Activated T-helper 9 cell treated with anti-CD3 and anti-CD28 coated beads, Interleukin-2, amount 50 U/mL, for 16 hours (primary cell): ENCODE measurements around the gene AHCY.
"Not testable (repeated sequence)": the region's sequence is repeated elsewhere in the genome, so short reads cannot be mapped to it uniquely, and the experiment has no call there.

Experiments used
- DNase-seq: peaks from one replicate; pipeline ENCODE4 v3.0.0-alpha.2; 2020; ENCODE audit warnings: low read depth

Gene AHCY

DNA sequence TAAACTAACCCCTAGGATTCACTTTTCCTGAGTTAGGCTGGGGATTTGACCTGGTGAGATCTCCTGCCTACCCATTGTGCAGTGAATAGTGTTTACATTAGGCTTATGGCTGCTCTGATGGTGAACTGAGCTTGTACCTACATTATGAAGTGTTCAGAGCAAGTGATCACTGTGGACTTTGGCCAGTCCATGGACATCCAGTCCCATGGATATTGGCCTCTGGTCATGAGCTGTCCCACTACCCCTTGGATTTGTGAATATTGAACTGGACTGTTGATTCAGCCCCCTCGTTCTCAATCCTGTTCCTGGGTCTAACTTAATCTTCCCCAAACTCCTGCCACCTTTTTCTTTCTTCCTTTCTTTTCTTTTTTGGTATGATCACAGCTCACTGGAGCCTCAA is 48.2 kb downstream of the AHCY start:
- DNase-seq: no peak

DNA sequence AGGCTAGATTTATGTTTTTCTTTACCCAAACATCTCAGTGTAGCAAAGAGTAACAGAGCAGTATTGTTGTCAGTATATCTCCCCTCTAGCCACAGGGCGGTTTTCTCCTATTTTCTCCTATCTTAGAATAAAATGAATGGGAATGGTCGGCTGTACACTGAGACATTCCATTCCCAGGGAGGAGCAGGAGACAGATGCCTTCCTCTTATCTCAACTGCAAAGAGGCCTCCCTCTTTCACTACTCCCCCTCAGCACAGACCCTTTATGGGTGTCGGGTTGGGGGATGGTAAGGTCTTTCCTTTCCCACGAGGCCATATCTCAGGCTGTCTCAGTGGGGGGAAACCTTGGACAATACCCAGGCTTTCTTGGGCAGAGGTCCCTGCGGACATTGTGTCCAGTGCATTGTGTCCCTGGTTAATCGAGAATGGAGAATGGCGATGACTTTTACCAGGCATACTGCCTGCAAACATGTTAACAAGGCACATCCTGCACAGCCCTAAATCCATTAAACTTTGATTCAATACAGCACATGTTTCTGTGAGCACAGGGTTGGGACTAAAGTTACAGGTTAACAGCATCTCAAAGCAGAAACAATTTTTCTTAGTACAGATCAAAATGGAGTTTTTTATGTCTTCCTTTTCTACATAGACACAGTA is 50.6 kb downstream of the AHCY start:
- DNase-seq: not testable (repeated sequence)

DNA sequence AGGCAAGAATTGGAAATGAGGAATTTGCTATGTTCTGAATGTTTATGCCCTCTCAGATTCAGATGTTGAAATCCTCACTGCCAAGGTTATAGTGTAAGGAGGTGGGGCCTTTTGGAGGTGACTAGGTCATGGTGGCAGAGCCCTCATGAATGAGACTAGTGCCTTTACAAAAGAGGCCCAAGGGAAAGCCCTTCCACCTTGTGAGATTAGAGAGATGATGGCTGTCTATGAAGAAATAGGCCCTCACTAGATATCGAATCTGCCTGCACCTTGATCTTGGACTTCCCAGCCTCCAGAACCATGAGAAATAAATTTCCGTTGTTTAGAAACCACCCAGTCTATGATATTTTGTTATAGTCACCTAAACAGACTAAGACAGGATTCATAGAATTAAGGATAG is 51.5 kb downstream of the AHCY start:
- no peak for DNase-seq

DNA sequence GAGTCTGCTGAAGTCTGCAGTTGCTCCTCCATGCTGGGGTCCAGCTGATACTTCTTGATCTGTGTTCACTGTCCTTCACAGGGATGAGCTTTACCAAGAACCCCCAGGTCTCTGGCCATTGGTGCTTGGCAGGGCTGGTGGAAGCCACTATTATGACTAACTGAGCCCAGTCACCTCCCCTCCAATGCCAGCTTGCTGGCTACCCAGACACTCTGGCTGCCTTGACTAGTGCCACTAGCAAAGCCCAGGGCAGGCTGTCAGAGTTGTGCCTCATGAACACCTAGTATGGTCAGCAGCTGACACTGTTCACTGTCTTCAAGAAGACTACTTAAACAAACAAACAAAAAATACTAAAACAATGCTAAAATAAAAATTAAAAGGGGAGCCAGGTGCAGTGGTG is 53.1 kb downstream of the AHCY start:
- DNase-seq: no peak

DNA sequence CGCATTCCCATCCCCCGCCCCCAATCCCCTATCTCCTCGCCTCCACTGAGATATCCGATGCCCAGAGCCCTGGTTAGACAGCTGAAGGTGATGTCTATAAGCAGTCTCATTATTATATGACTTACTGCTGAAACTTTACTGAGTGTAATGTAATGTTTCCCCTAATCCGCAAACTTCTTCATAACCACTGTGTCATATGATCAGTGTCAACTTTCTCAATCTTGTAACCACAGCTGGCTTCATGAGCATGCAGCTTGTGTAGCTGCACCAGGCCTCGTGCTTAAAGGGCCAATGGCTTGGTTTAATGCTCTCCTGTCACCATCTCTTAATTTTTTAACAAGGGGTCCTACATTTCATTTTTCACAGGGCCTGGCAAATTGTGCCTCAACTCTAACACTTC is 53.9 kb downstream of the AHCY start:
- no peak for DNase-seq

GRCh38 chr20:34246126-34246626 is 57.0 kb downstream of the AHCY start:
- no peak for DNase-seq

- DNase-seq: no peak
Measured at GRCh38 chr20:34243377-34243776, 59.8 kb downstream of the AHCY start.

DNA sequence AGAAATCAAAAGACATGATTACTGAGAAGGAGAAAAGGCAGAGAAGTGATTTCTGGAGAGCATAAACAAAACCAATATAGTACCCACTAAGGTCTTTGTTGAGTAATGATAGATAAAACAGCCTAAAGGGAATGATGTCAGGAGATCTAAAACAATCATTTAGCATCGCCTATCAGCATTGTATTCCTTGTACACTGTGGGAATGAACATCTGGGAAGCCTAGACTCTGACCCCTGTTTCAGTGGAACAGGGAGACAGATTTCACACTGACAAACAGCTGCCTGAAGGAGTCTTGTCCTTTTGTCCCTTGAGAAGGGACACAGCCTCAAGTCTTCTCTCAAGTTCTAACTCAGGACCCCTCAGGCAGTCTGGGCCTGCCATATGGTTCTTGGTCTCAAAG is 60.3 kb downstream of the AHCY start:
- no peak for DNase-seq

DNA sequence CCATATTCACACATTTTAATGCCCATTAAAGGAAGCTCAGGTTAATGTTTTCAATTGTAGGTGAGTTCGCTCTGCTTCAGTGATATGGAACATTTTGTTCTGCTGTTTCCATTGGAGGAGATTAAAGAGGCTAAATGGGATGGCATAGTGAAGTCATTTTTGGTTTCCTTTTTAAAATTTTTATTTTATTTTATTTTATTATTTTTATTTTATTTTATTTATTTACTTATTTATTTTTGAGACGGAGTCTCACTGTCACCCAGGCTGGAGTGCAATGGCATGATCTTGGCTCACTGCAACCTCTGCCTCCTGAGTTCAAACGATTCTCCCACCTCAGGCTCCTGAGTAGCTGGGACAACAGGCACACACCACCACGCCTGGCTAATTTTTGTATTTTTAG is 61.1 kb downstream of the AHCY start:
- not testable (repeated sequence) for DNase-seq

- no peak for DNase-seq
Measured at GRCh38 chr20:34240693-34241615, 62.2 kb downstream of the AHCY start, which contains the start of gene ASIP. TSS of gene ASIP (plus strand) at chr20:34241423. CDS start at chr20:34260375, 18,952 bp downstream.

- DNase-seq: no peak
Measured at GRCh38 chr20:34240121-34240520, 63.0 kb downstream of the AHCY start.

GRCh38 chr20:34237942-34238341 is 65.2 kb downstream of the AHCY start:
- no peak for DNase-seq

- DNase-seq: no peak
Measured at GRCh38 chr20:34235875-34236274, 67.3 kb downstream of the AHCY start.

GRCh38 chr20:34233687-34234086 is 69.5 kb downstream of the AHCY start:
- DNase-seq: no peak

- DNase-seq: no peak
Measured at GRCh38 chr20:34232494-34233087, 70.6 kb downstream of the AHCY start.

GRCh38 chr20:34231634-34232033 is 71.5 kb downstream of the AHCY start:
- DNase-seq: no peak
